H1 (cell line): ENCODE results near the gene RABGGTB. TPM values are rescaled to one million over a fixed set of nuclear protein-coding genes. Genes with fewer than 3 reads are reported as not detected.

Source experiments
- CHD1 ChIP-seq: IDR thresholded peaks from 2 replicates; pipeline ENCODE4 v1.6.1; 2012; ENCODE audit warnings: low read depth, low read length, improper control_type of control experiment
- CHD2 ChIP-seq: IDR thresholded peaks from 2 replicates; pipeline ENCODE4 v1.6.1; 2012; ENCODE audit warnings: low read length, improper control_type of control experiment
- CHD7 ChIP-seq: fragments of 300-600 bp; sonication (generic); IDR thresholded peaks from 2 replicates; pipeline ENCODE4 v1.7.1; 2012; ENCODE audit warnings: low read length, moderate library complexity, mild to moderate bottlenecking, inconsistent platforms; ENCODE audit not compliant: insufficient replicate concordance
- EP300 ChIP-seq, 2 experiments: IDR thresholded peaks; 1 replicate in 1 of 2; 2 replicates in 1 of 2; pipeline ENCODE4 v1.6.1; 2011 to 2012; ENCODE audit warnings: low read depth in 2 of 2, low read length in 2 of 2, mild to moderate bottlenecking in 2 of 2, borderline replicate concordance in 1 of 2, inconsistent platforms in 1 of 2, moderate library complexity in 1 of 2
- JUN ChIP-seq: IDR thresholded peaks from 2 replicates; pipeline ENCODE4 v1.6.1; 2011; ENCODE audit warnings: low read depth, mild to moderate bottlenecking, improper control_type of control experiment, low read length
- KDM5A ChIP-seq: fragments of 200-600 bp; IDR thresholded peaks from 2 replicates; pipeline ENCODE4 v1.7.1; 2012; ENCODE audit warnings: mild to moderate bottlenecking, low read length, inconsistent platforms, mixed read lengths
- NRF1 ChIP-seq: IDR thresholded peaks from 2 replicates; pipeline ENCODE4 v1.6.1; 2011; ENCODE audit warnings: mild to moderate bottlenecking, low read depth, low read length, improper control_type of control experiment
- TCF12 ChIP-seq: IDR thresholded peaks from 2 replicates; pipeline ENCODE4 v1.6.1; 2011; ENCODE audit warnings: low read depth, mild to moderate bottlenecking, low read length
- polyA plus RNA-seq, 7 experiments: library from polyadenylated mRNA; depleted of rRNA in 3 of 7; stranded (reverse) in 5 of 7; unstranded in 2 of 7; fragments of >200 nt in 5 of 7; fragments of 200-250 nt in 2 of 7; gene quantifications; 1 replicate in 5 of 7; 2 replicates in 1 of 7; 4 replicates in 1 of 7; pipeline versions ENCODE4 v1.2.1 to v1.2.3, GENCODE V29; 2011 to 2013; ENCODE audit warnings: missing spikeins in 2 of 7, mixed read lengths in 2 of 7
- total RNA-seq: library from RNA; stranded (reverse); fragmentation: NEBNext Ultra II Directional; extraction: Animal tissue kit (Norgen Biotek cat#: 25700); gene quantifications from 2 replicates; pipeline ENCODE4 v1.2.1, GENCODE V29; 2021
- TF ChIP-seq, protein P1 (sequence below): IDR thresholded peaks from 2 replicates; pipeline ENCODE4 v1.6.1; 2011; ENCODE audit warnings: low read length, improper control_type of control experiment

RABGGTB gene
- total and polyA plus RNA-seq, 2 of the 8 experiments (the other 6 are each of a cell fraction or from before 2014, with no cell fraction given), result 70.7 to 124 TPM

DNA sequence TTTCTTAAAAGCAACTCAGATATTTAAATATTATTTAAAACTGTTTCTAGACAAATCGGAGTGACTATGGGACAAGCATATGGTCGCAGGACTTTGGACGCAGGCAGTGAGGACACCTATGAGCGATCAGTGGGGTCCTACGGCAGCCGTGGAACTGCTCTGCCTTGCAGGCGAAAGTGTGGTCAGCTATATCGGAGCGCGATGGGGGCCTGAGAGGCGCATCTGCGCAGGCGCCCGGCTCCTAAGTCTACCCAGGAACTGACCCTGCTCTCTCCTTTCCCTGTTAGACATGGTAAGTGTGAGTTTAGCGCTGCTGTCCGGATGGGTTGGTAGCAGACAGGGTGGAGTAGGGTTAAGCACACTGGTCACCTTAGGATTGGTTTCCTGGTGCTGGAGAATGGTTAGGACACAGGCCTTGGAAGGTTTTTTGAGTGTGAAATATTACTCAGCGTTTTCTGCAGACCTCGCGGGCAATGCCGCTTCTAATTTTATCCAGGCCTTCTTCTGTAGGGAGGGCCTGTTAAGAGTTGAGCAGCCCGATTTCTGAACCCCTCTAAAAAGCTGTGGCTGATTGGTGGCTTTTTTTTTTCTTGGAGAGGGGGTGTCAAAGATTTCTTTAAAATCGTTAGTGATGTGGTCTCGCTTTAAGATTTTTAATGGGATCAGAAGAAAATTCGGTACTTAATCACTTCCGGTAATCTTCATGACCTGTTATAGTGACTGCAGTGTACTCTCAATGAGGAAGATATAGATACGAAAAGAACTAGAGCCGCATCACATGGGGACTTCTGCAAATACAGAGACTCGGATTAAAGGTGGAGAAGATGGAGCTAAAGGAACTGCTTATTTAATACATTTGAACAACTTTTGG, at the start of gene RABGGTB (continued):
- TF ChIP-seq CHD7 (no peak), KDM5A (peak; percentile 34), CHD2 (no peak), NRF1 (peak; percentile 77), JUN (no peak), EP300 (IDR thresholded peaks at IDR 0.05; ENCODE audit: borderline replicate concordance in 1 of 2, low read depth in 2 of 2, low read length in 2 of 2) (no peak), CHD1 (no peak), TCF12 (no peak)
- TF ChIP-seq, protein P1, sequence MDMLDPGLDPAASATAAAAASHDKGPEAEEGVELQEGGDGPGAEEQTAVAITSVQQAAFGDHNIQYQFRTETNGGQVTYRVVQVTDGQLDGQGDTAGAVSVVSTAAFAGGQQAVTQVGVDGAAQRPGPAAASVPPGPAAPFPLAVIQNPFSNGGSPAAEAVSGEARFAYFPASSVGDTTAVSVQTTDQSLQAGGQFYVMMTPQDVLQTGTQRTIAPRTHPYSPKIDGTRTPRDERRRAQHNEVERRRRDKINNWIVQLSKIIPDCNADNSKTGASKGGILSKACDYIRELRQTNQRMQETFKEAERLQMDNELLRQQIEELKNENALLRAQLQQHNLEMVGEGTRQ, result no peak
